Activated CD4-positive, CD25-positive, alpha-beta regulatory T cell treated with anti-CD3 and anti-CD28 coated beads, Interleukin-2, amount 50 U/mL, for 16 hours (primary cell): ENCODE results near the gene IPO8.
"Not testable (repeated sequence)": the region's sequence is repeated elsewhere in the genome, so short reads cannot be mapped to it uniquely, and the experiment has no call there.

Experiments
- DNase-seq: peaks from one replicate; pipeline ENCODE4 v3.0.0-alpha.2; 2020; ENCODE audit warnings: low read depth, low spot score

IPO8 gene

DNA sequence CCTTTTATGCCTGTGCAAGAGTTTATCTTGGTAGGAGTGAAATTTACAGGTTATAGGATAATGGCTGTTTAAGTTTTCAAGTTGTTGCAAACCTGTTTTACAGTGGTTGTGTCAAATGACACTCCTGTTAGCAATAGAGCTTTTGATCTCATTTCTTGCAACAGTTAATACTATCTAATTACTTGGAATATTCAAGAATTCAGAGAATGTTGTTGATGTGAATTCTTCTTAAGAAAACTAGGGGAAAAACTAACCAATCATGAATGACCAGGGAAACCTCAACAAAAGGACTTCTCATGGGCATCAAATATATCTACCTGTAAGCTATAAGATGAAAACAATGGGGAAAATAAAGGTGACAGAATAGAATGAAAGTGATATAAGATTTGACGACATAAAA lies 85.0 kb downstream of the IPO8 start:
- DNase-seq, result no peak

DNA sequence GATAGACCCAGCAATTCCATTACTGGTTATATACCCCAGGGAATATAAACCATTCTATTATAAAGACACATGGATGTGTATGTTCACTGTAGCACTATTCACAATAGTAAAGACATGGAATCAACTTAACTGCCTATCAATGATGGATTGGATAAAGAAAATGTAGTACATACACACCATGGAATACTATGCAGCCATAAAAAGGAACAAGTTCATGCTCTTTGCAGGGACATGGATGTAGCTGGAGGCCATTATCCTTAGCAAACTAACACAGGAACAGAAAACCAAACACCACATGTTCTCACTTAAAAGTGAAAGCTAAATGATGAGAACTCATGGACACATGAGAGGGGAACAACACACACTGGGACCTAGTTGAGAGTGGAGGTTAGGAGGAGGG lies 85.8 kb downstream of the IPO8 start:
- DNase-seq, result not testable (repeated sequence)

DNA sequence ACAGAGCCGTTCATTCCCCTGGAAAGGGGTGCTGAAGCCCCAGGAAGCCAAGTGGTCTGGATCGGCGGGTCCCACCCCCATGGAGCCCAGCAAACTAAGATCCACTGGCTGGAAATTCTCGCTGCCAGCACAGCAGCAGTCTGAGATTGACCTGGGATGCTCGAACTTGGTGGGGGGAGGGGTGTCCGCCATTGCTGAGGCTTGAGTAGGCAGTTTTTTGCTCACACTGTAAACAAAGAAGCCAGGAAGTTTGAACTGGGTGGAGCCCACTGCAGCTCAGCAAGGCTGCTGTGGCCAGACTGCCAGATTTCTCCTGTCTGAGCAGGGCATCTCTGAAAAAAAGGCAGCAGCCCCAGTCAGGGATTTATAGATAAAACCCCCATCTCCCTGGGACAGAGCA lies 91.4 kb downstream of the IPO8 start:
- not testable (repeated sequence) for DNase-seq

DNA sequence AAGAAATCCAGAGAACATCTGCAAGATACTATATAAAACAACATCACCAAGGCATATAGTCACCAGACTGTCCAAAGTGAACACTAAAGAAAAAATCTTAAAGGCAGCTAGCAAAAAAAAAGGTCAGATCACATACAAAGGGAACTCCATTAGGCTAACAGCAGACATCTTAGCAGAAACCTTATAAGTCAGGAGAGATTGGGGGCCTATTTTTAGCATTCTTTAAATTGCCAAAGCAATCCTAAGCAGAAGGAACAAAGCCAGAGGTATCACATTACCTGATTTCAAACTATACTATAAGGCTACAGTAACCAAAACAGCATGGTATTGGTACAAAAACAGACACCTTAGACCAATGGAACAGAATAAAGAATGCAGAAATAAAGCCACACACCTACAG lies 92.5 kb downstream of the IPO8 start:
- no peak for DNase-seq

DNA sequence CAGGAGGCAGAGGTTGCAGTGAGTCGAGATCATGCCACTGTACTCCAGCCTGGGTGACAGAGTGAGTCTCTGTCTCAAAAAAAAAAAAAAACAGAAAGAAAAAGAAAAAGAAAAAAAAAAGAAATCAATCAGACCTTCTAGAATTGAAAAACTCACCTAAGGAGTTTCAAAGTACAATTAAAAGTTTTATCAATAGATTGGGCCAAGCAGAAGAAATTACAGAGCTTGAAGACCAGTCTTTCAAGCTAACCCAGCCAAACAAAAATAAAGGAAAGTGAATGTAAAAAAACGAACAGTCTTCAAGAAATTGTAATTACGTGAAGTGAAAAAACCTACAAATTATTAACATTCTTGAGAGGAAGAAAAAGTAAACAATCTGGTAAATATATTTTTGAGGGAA lies 93.0 kb downstream of the IPO8 start:
- no peak for DNase-seq

DNA sequence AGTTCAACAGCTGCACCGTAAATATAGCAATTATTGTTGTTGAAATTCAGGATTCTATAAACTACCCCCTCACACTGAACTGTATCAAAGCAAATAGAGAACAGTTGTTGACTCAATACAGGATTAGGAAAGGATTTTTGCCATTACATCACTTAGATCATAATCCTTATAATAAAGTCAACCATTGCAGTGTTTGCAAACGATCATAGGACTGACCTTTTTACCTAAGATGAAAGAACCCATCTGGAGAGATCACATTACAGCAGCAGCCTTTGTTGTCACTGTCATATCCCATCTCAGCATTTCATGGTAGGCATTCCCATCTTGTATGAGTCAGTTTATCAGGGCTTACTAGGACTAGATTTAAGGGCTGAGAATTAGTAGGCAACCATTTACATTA lies 96.1 kb downstream of the IPO8 start:
- DNase-seq, result no peak

DNA sequence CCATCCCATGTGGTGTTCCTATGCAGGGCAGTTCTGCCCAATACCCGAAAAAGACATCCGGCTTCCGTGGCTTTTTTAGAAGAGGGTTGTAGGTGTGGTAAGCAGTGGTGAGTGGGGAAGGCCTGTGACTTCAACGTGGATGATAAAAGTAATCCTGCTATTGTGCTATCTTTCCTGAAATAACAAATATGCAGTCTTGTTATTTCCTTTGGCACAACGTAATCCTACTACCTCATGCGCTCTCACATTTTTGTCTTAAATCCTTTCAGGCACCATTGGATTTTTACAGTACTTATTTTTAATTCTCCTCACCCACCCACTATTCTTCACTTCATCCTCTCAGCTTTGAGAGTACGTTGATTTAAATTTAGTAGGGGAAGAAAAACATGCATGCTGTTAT lies 96.8 kb downstream of the IPO8 start:
- DNase-seq, result no peak

DNA sequence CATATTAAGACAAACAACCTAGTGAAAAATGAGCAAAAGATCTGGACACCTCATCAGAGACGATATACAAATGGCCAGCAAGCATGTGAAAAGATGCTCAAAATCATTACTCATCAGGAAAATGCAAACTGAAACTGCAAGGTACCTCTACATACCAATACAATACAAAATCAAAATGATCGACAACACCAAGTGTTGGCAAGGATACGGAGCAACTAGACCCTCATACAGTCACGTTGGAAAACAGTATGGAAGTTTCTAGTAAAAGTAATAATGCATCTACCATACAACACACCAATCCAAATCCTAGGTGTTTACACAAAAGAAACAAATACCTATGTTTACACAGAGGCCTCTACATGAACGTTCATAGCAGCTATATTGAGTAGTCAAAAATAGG lies 99.9 kb downstream of the IPO8 start:
- no peak for DNase-seq

DNA sequence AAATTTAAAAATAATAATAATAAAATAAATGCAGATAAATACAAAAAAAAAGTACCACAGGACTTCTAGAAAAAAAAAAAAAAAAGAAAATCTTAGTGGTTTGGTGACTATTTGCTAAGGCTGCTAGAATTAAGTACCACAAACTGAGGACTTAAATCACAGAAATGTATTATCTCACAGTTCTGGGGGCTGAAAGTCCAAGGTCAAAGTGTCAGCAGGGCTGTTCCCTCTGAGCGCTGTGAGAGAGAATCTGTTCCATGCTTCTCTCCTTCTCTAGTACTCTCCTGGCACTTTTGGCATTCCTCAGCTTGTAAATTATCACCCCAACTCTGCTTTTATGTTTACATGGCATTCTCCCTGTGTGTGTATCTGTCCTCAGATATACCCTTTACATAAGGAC lies 101.2 kb downstream of the IPO8 start:
- DNase-seq, result no peak

DNA sequence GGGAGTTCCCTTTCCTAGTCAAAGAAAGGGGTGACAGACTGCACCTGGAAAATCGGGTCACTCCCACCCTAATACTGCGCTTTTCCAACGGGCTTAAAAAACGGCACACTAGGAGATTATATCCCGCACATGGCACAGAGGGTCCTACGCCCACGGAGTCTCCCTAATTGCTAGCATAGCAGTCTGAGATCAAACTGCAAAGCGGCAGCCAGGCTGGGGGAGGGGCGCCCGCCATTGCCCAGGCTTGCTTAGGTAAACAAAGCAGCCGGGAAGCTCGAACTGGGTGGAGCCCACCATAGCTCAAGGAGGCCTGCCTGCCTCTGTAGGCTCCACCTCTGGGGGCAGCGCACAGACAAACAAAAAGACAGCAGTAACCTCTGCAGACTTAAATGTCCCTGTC lies 107.1 kb downstream of the IPO8 start:
- not testable (repeated sequence) for DNase-seq

DNA sequence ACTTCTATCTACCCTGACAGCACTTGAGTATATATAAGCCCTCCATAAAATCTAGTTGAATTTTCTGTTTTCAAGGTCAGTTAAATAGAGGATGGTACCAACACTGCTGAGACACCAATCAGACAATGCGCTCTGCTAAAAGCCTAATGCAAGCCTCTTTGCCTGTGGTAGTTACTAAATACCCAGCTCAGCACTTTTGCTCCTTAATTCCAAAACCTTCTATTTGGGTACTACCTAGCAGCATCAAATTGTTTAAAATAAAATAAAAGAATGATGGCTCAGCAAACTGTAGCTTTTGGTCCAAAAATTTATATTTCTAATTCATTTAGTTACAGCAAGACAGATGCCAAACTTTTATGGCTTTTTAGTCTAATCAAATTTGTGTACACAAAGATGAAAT lies 107.9 kb downstream of the IPO8 start:
- no peak for DNase-seq

DNA sequence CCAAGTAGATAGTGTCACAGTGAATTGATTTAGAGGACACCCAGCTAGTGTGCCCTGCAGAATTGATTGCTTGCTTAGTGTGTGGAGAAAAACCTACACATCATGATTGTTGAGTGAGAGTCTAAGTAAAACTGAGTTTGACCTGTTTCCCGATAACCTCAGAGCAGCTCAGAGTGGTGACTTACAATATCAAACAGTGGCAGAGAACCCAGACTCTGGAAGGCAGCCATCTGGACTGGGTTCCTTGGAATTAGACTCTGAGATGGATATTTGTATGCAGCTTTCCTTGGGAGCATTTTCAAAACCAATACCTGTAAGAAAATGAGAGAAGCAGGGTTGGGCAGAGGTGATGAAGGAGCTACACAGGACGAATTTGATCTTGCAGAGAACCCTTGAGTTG lies 109.8 kb downstream of the IPO8 start:
- no peak for DNase-seq

DNA sequence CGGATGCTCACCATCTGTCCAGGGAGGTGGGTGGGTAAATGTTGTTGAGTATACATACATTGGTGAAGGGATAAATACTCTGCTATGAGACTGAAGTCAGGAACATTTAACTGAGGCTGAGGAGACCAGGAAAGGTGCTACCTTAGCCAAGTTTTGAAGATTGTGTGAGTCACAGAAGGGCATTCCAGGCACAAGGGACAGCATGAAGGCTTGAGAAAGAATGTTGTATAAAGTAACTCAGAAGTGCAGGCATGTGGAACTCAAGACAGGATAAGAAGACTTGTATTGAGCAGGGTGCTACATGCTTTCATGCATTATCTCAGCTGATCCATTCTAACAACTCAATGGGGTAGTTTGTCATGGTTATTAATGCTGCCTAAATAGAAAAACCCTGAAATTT lies 112.7 kb downstream of the IPO8 start:
- no peak for DNase-seq

DNA sequence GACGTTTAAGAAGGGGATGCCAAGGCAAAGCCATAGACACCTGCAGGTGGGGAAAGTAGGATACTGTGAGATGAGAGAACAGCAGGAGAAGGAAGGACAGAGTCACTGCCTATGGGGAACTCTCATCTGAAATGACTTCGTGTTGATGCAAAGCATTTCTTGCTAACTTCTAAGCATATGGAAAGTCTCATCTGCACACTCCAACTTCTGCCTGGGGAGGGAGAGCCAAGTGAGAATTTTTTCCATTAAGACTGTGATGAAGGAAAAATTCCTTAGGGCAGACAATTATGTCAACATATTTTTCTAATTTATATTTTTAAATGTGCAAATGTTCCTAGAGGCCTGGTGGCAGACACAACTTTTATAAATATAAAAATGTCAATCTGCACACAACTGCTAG lies 115.3 kb downstream of the IPO8 start:
- DNase-seq, result no peak
